Prostate gland (tissue), 2 donors: ENCODE measurements around the gene SRXN1. TPM values are rescaled to one million over a fixed set of nuclear protein-coding genes. Genes with fewer than 3 reads are reported as not detected.
A peak's percentile ranks its signal among the peaks of the same experiment; 100 is the strongest.

Source experiments
- DNase-seq: peaks from one replicate; pipeline ENCODE4 v3.0.0-alpha.2; 2019; ENCODE audit warnings: low spot score
- H3K27ac ChIP-seq, 2 donors: fragments of 200-600 bp; sonication (generic); 2 replicates each; pipeline ENCODE4 v1.5.1; 2017 to 2019
- H3K27me3 ChIP-seq: fragments of 200-600 bp; sonication (generic); replicated peaks from 2 replicates; pipeline ENCODE4 v1.5.1; 2019; ENCODE audit not compliant: insufficient read depth
- H3K36me3 ChIP-seq, 2 donors: fragments of 200-600 bp; sonication (generic); 1 replicate in 1 of 2; 2 replicates in 1 of 2; pipeline versions ENCODE4 v1.5.1 to v1.8.1; 2017 to 2019
- H3K4me1 ChIP-seq: fragments of 200-600 bp; sonication (generic); replicated peaks from 2 replicates; pipeline ENCODE4 v1.5.1; 2019
- H3K4me3 ChIP-seq, 2 donors: fragments of 200-600 bp; sonication (generic); 2 replicates each; pipeline ENCODE4 v1.5.1; 2017 to 2019
- H3K9me3 ChIP-seq: fragments of 200-600 bp; sonication (generic); 2 replicates; pipeline ENCODE4 v1.5.1; 2017
- POLR2A ChIP-seq: fragments of 450-650 bp; IDR thresholded peaks from one replicate; pipeline ENCODE4 v1.6.1; 2016; ENCODE audit warnings: antibody characterized with exemption, mild to moderate bottlenecking
- POLR2AphosphoS5 ChIP-seq: sonication (generic); formaldehyde crosslinking; IDR thresholded peaks from one replicate; pipeline ENCODE4 v1.6.1; 2017; ENCODE audit warnings: antibody characterized with exemption
- WGBS: methylation state at CpG from one replicate; pipeline ENCODE4 v1.1.5; 2018; 5-methylcytosine and 5-hydroxymethylcytosine counted together
- intact Hi-C: fragments of 100-400 bp; cut with DNase I; formaldehyde crosslinking; loops from one replicate; pipeline ENCODE4 v1.14.2; 2022
- total RNA-seq, 2 donors: library from RNA; depleted of rRNA; stranded (reverse); fragments of >200 nt; gene quantifications; one replicate each; pipeline ENCODE4 v1.1.0, GENCODE V29; 2016
- TF ChIP-seq, protein P1 (sequence below), 4 experiments: fragments of 200-600 bp in 2 of 4; fragments of 450-650 bp in 2 of 4; sonication (generic) in 2 of 4; IDR thresholded peaks; 1 replicate in 3 of 4; 2 replicates in 1 of 4; pipeline ENCODE4 v1.5.1; 2016 to 2019; ENCODE audit warnings: antibody characterized with exemption in 4 of 4, mild to moderate bottlenecking in 2 of 4, moderate library complexity in 2 of 4

The SRXN1 gene
- total RNA-seq, 2 donors from 2014 or later, result 33.6 to 41.4 TPM

DNA sequence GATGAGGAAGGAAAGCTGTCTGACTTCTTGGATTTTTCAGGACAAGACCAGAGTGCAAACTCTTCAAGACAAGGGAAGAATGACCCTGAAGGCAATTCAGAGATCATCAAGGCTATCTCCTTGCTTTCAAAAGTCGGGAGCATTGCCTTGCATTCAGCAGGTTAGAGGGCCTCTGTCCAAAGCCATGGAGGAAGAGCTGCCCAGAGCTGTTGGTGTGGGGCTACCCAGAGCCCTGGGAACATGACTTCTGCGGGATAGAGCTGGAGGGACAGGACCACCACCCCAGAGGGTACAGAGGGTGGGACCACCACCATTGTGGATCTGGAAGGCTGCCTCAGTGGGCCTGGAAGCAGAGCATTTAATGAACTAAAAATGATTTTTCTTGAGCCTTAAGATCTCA lies 5.2 kb upstream of the SRXN1 start:
- H3K4me3 ChIP-seq, result no peak overlapping the region
- H3K27me3 ChIP-seq, result peaks cover 9% of the 10 kb centered on the region
- no peaks in the 10 kb centered on the region for H3K36me3 ChIP-seq
- no peaks in the 10 kb centered on the region for H3K9me3 ChIP-seq
- no peak for TF ChIP-seq POLR2AphosphoS5
- TF ChIP-seq, protein P1, sequence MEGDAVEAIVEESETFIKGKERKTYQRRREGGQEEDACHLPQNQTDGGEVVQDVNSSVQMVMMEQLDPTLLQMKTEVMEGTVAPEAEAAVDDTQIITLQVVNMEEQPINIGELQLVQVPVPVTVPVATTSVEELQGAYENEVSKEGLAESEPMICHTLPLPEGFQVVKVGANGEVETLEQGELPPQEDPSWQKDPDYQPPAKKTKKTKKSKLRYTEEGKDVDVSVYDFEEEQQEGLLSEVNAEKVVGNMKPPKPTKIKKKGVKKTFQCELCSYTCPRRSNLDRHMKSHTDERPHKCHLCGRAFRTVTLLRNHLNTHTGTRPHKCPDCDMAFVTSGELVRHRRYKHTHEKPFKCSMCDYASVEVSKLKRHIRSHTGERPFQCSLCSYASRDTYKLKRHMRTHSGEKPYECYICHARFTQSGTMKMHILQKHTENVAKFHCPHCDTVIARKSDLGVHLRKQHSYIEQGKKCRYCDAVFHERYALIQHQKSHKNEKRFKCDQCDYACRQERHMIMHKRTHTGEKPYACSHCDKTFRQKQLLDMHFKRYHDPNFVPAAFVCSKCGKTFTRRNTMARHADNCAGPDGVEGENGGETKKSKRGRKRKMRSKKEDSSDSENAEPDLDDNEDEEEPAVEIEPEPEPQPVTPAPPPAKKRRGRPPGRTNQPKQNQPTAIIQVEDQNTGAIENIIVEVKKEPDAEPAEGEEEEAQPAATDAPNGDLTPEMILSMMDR (IDR thresholded peaks at IDR 0.05), result no peak
- TF ChIP-seq POLR2A, result no peak
- intact Hi-C loops, result loop anchor here (10.0 kb wide), 2 partner anchors 113 to 187 kb away; partner anchors contain the start of gene CSNK2A1
- no peak for DNase-seq
- WGBS, result 37% methylated on average over 2 of the region's 2 CpGs
- no peak overlapping the region for H3K27ac ChIP-seq
- no peaks in the 10 kb centered on the region for H3K4me1 ChIP-seq

DNA sequence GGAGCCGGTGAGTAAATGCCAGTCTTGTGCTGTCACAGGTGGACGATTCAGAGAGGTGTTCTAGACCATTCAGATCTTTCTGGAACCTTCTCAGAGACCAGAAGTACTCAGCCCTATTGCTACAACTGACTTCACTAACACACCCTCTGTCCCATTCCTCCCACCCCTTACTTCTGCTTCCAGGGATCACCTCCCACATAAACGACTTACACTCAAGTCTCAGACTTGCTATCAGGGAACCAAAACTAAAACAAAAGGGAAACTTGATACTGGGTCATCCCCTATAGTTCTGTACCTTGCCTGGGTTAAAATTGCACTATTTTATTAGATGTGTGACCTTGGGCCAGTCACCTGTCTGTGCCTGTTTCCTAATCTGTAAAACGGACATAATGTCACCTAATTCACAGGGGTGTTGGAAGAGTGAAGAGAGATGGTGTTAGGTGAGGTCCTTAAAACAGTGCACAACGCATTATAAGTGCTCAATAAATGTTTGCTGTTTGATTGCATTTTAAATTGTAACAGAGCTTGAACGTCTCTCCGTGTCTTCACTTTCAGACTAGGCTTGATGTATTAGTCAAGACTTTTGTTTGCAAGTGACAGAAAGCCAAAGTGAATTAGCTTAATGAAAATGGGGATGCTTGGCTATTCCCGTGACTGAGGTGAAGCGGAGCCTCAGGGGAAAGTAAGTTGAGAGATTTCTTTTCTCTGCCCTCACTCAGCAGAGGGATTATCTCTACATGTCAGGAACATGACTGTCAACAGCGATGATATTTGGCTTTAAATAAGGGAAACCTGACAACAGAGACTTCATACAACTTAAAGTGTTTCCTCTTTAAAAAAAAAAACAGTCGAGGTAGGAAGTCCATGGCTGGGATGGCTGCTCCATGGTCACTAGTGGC lies 3.0 kb upstream of the SRXN1 start:
- Histone ChIP-seq H3K27me3 (no peaks in the 10 kb centered on the region), H3K9me3 (no peaks in the 10 kb centered on the region), H3K36me3 (no peaks in the 10 kb centered on the region), H3K27ac (no peak overlapping the region), H3K4me3 (no peak overlapping the region), H3K4me1 (peaks cover 5% of the 10 kb centered on the region)
- DNase-seq, result no peak
- WGBS, result 76% methylated on average over 11 of the region's 11 CpGs
- TF ChIP-seq, protein P1 (IDR thresholded peaks at IDR 0.05), result no peak
- TF ChIP-seq POLR2A, result no peak
- TF ChIP-seq POLR2AphosphoS5, result no peak
- intact Hi-C loops, result loop anchor here (10.0 kb wide), 2 partner anchors 111 to 189 kb away; partner anchors contain the start of gene CSNK2A1

DNA sequence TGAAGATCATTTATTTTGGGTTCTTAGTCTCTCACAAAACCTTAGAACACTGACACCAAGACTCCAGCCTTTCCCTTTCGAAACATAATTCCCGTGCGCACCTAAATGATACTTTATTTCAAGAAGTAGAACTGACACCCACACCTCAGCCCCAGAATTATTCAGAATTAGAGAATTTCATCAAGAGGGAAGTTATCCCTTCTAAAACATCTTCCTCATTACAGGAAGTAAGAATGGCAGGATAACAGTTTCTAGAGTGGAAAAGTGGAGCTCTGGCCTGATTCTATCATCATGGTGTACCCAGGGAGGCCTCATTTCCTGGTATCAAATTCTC lies 1.4 kb upstream of the SRXN1 start:
- no peak overlapping the region for H3K4me3 ChIP-seq
- no peaks in the 10 kb centered on the region for H3K36me3 ChIP-seq
- no peaks in the 10 kb centered on the region for H3K9me3 ChIP-seq
- H3K27me3 ChIP-seq, result no peaks in the 10 kb centered on the region
- 96% methylated on average over 3 of the region's 3 CpGs for WGBS
- no peak for DNase-seq
- TF ChIP-seq POLR2AphosphoS5 (no peak), POLR2A (no peak)
- TF ChIP-seq, protein P1 (IDR thresholded peaks at IDR 0.05), result no peak
- no peak overlapping the region for H3K27ac ChIP-seq
- intact Hi-C loops, result loop anchor here (5.0 to 10.0 kb wide), 3 partner anchors 73 to 190 kb away; partner anchors contain the start of gene CSNK2A1
- peaks cover 5% of the 10 kb centered on the region for H3K4me1 ChIP-seq

DNA sequence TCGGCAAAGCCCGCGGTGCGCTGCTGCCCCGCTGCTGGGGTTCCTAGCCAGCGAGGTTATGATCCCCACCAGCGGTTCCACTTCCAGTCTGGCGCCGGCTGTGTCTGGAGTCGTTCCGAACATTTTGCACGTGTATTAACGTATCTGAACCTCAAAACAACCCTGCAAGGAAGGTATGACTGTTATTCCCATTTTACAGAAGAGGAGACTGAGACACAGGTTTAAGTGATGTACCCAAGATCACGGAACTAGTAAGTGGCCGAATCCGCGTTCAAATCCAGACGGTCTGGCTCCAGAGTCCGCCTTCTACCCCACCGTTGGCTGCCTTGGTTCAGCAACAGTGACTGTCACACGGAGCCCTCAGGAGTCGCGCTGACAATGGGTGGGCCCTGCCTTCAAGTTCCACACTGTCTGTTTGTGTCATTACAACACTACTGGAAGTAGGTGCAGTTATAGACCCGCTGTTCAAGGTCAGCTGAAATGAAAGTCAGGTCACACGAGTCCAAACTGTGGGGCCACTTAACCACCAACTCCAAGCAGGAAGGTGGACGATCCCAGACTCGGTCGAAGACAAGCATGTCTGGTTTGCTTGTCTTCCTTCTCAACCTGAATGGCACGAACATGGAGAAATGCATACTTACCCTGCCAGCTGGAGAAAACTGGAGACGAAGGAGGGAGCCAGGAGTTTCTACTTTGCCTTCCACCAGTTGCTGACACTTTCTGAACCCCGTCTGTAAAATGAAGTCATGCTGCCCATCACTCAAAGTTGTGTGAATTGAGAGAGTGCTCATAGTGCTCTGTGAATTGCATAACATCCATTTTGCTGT lies 803 bp upstream of the SRXN1 start:
- Histone ChIP-seq H3K27me3 (no peaks in the 10 kb centered on the region), H3K4me3 (peak overlapping the region; percentile 56 to 74), H3K9me3 (no peaks in the 10 kb centered on the region), H3K27ac (peak overlapping the region; percentile 76 to 80), H3K36me3 (peaks cover 0 to 3% of the 10 kb centered on the region in 2 donors), H3K4me1 (peaks cover 5% of the 10 kb centered on the region)
- WGBS, result 15% methylated on average over 31 of the region's 31 CpGs
- TF ChIP-seq, protein P1 (IDR thresholded peaks at IDR 0.05), result no peak
- TF ChIP-seq POLR2AphosphoS5 (no peak), POLR2A (no peak)
- intact Hi-C loops, result loop anchor here (5.0 to 10.0 kb wide), 3 partner anchors 73 to 191 kb away; partner anchors contain the start of gene CSNK2A1
- DNase-seq, result no peak
